WI38 (cell line): Measurements from ENCODE around the gene GIT2.

Experiments
- H3K4me3 ChIP-seq: 2 replicates; pipeline ENCODE4 v1.5.1; 2011; ENCODE audit warnings: low read depth, mild to moderate bottlenecking, control low read depth, low read length
- TF ChIP-seq, protein P1 (sequence below): IDR thresholded peaks from 2 replicates; pipeline ENCODE4 v1.5.1; 2012; ENCODE audit warnings: low read depth, mild to moderate bottlenecking, control low read depth, low read length

The GIT2 gene

DNA sequence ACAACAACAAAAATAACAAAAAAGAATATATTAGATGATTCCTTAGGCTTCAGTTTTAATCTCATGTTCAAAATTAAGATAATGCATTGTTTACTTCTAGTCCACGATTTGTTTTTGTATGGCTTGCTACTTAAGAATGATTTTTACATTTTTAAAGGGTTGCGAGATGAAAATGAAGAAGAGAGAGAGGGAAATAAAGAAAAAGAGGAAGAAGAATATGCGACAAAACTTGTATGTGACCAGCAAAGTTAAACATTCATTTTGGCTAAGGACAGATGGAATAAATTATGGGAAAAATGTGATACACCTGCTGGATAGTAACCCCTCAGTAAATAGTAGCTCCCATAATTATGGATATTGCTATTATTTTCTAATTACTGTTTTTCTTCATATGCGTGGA, 1.2 kb upstream of the GIT2 start:
- H3K4me3 ChIP-seq: no peak overlapping the region
- TF ChIP-seq, protein P1, sequence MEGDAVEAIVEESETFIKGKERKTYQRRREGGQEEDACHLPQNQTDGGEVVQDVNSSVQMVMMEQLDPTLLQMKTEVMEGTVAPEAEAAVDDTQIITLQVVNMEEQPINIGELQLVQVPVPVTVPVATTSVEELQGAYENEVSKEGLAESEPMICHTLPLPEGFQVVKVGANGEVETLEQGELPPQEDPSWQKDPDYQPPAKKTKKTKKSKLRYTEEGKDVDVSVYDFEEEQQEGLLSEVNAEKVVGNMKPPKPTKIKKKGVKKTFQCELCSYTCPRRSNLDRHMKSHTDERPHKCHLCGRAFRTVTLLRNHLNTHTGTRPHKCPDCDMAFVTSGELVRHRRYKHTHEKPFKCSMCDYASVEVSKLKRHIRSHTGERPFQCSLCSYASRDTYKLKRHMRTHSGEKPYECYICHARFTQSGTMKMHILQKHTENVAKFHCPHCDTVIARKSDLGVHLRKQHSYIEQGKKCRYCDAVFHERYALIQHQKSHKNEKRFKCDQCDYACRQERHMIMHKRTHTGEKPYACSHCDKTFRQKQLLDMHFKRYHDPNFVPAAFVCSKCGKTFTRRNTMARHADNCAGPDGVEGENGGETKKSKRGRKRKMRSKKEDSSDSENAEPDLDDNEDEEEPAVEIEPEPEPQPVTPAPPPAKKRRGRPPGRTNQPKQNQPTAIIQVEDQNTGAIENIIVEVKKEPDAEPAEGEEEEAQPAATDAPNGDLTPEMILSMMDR: no peak

DNA sequence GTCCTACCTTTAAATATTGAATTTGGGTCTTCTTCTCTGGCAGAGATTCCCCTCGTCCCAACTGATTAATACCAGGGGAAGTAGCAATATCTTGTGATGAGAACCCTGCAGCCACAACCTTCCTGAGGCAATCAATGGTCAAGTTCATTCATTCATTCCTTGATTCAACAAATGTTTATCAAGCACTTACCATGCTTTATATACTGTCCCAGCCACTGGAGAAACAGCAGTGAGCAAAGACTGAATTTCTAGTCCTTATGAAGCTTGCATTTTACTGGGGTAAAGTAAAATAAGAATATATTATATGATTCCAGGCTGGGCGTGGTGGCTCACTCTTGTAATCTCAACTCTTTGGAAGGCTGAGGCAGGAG, 300 bp upstream of the GIT2 start:
- H3K4me3 ChIP-seq: peak overlapping the region; percentile 98
- TF ChIP-seq, protein P1: no peak

DNA sequence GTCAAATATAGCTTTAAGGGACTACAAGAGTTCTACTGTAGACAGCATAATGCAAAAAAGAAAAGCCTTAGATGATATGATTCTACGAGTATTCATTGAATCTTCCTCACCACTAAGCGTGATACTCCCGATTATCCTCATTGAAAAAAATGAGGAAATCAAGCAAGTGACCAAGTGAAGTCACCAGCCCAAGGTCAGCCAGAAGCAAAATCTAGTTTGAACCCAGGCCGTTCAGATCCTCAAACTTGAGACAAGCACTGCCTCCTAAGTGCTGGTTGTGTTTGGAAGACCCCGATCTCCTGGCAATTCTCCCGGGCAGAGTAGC, 845 bp downstream of the GIT2 start:
- H3K4me3 ChIP-seq: peak overlapping the region; percentile 98
- TF ChIP-seq, protein P1: no peak

DNA sequence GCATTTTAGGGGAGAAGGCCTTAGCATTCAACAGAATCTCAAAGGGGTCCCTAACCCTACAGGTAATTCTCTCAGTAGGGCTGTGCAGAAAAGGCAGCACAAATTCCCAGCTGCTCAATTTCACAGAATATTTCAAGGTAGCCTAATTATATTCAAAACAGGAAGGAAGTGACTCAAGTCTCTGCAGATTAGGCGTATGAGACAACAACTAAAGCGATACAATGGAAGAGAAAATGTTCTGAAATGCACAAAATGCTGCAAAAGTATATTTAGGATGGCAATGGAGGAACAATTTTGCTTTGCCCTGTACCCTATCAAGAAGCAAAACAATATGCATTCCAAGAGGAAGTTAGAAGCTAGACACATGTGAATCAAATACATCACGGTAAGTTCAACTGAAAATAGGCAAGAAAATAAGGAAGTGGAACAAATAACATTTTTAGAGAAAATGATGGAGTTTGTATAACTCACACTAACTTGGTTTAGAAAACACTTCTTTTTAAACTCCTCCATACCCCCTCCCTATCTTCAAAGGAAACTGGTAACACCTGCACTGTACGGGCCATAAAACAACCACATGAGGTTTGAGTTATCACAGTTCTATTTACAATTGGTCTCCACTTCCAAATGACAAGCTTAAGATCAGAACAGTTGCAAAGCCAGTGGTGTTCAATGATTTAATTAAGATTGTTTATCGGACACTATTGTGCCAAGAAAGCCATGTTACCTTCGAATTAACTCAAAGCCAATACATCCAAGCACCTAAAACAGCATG, 1.6 kb downstream of the GIT2 start:
- peak overlapping the region; percentile 98 for H3K4me3 ChIP-seq
- TF ChIP-seq, protein P1: no peak

DNA sequence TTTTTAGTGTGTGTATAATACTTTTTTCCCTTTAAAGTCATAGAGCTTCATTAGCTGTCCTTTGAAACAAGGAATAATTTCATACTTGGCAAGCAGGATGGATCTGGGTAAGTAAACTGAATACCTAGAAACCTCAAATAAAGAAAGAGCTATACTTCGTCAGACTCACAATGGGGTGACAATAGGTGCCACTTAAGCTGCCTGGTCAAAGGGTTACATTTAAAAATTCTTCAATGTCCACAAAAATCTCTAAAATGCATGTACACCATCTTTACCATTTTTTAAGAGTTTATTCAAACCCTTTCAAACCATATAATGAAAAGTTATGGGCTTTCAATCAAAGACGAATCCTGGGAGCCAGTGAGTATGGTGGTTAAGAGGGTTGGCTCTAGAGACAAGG, 3.1 kb downstream of the GIT2 start:
- H3K4me3 ChIP-seq: no peak overlapping the region
- TF ChIP-seq, protein P1: no peak

DNA sequence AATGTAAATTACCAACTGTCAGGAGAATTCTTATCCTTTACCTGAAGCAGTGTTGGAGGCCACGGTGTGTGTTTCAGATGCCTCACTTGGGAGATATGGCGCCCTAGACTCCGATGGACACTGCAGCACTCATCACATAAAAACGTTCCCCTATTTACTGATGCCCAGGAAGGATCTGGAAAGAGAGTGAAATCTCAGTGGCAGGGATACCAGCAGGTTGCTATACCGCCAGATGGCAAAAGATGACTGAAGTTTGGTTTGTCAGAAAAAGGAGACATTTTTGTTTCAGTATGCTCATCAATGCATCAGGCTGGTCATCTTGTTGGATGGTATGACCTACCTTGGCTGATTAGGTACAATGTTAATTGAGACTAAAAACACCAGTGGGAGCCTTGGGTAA, 4.6 kb downstream of the GIT2 start:
- TF ChIP-seq, protein P1: no peak
- no peak overlapping the region for H3K4me3 ChIP-seq

DNA sequence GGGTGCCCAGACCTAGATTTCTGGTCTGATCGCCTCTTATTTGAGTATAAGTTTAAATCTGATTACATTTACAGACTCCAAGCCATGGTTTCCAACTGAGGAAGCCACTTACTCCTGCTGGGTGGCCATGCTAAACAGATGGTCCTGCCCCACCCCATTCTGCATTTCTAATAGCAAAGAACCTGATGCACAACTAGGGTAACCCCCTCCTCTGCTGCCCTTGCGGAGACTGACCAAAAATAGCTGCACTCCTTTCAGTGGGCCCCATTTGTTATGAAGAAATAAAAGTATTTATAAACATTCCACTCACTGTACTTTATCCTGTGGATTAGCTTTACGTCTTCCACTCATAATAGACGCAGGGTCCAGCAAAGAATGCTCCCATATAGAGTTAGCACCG, 6.8 kb downstream of the GIT2 start:
- H3K4me3 ChIP-seq: no peak overlapping the region
- TF ChIP-seq, protein P1: no peak
